COR-L47 (cell line): ENCODE data around the gene FREM1.

Experiments
- DNase-seq: peaks from one replicate; lab custom pipeline; 2025; lab: John Stamatoyannopoulos, UW

FREM1 gene

GRCh38 chr9:14702200-14702720, 208.0 kb downstream of the FREM1 start:
- DNase-seq, result no peak

GRCh38 chr9:14693251-14693861, 216.9 kb downstream of the FREM1 start, which contains the start of gene ZDHHC21:
Gene ZDHHC21 (minus strand): TSS chr9:14693432. CDS start chr9:14674340, 19,092 bp downstream.
- peak; percentile 70 for DNase-seq

GRCh38 chr9:14692470-14693250, 217.6 kb downstream of the FREM1 start:
- DNase-seq, result peak; percentile 49

GRCh38 chr9:14690948-14691730, 219.1 kb downstream of the FREM1 start:
- no peak for DNase-seq

GRCh38 chr9:14687042-14687719, 223.0 kb downstream of the FREM1 start:
- no peak for DNase-seq

GRCh38 chr9:14686168-14686567, 224.1 kb downstream of the FREM1 start:
- no peak for DNase-seq
